Memory B cell (primary cell): ENCODE results near the gene WDR54.

ENCODE experiments used
- ATAC-seq: fragments of 150-1000 bp; cut with Tn5 transposase; 2 replicates; pipeline ENCODE4 v1.10.0; 2021; ENCODE audit warnings: low read depth, mild to moderate bottlenecking, moderate library complexity
- DNase-seq, 2 donors: peaks; one replicate each; pipeline ENCODE4 v3.0.0; 2022; ENCODE audit warnings: low spot score in 2 of 2
- H3K27ac Mint-ChIP-seq: one replicate; pipeline ENCODE4 v1.8.0; 2022; ENCODE audit warnings: mild to moderate bottlenecking, moderate library complexity, mixed read lengths
- H3K27me3 Mint-ChIP-seq: one replicate; pipeline ENCODE4 v1.8.0; 2022; ENCODE audit warnings: mixed read lengths
- H3K36me3 Mint-ChIP-seq: one replicate; pipeline ENCODE4 v1.8.0; 2022; ENCODE audit warnings: mild to moderate bottlenecking, mixed read lengths
- H3K4me1 Mint-ChIP-seq: one replicate; pipeline ENCODE4 v1.8.0; 2022; ENCODE audit warnings: mixed read lengths
- H3K4me3 Mint-ChIP-seq: one replicate; pipeline ENCODE4 v1.8.0; 2022; ENCODE audit warnings: mild to moderate bottlenecking, moderate library complexity, mixed read lengths
- H3K9me3 Mint-ChIP-seq: one replicate; pipeline ENCODE4 v1.8.0; 2022; ENCODE audit warnings: mixed read lengths

The WDR54 gene

GRCh38 chr2:74390606-74391005 lies 30.9 kb upstream of the WDR54 start:
- Mint-ChIP-seq H3K27ac (no peak overlapping the region), H3K36me3 (no peaks in the 10 kb centered on the region), H3K27me3 (peaks cover 3% of the 10 kb centered on the region), H3K4me3 (peak overlapping the region; percentile 41), H3K4me1 (peaks cover 3% of the 10 kb centered on the region), H3K9me3 (no peaks in the 10 kb centered on the region)
- no peak for ATAC-seq
- no peak for DNase-seq

- no peaks in the 10 kb centered on the region for H3K9me3 Mint-ChIP-seq
- peak overlapping the region; percentile 100 for H3K27ac Mint-ChIP-seq
- peaks cover 3% of the 10 kb centered on the region for H3K27me3 Mint-ChIP-seq
- ATAC-seq (no peak), DNase-seq (no peak)
- H3K4me1 Mint-ChIP-seq, result peaks cover 3% of the 10 kb centered on the region
- H3K36me3 Mint-ChIP-seq, result no peaks in the 10 kb centered on the region
- peak overlapping the region; percentile 97 for H3K4me3 Mint-ChIP-seq
Observed at GRCh38 chr2:74391209-74391579, 30.3 kb upstream of the WDR54 start.

- DNase-seq, result peak; percentile 98 to 99
- Mint-ChIP-seq H3K36me3 (no peaks in the 10 kb centered on the region), H3K9me3 (no peaks in the 10 kb centered on the region), H3K27ac (peak overlapping the region; percentile 100), H3K27me3 (peaks cover 3% of the 10 kb centered on the region), H3K4me3 (peak overlapping the region; percentile 97), H3K4me1 (peaks cover 3% of the 10 kb centered on the region)
- peak; percentile 84 for ATAC-seq
Observed at GRCh38 chr2:74391580-74392448, 29.7 kb upstream of the WDR54 start.

- Mint-ChIP-seq H3K9me3 (no peaks in the 10 kb centered on the region), H3K36me3 (no peaks in the 10 kb centered on the region), H3K4me1 (peaks cover 3% of the 10 kb centered on the region), H3K27me3 (peaks cover 3% of the 10 kb centered on the region), H3K27ac (no peak overlapping the region), H3K4me3 (no peak overlapping the region)
- ATAC-seq (no peak), DNase-seq (no peak)
Observed at GRCh38 chr2:74392449-74392743, 29.1 kb upstream of the WDR54 start.

- Mint-ChIP-seq H3K27ac (no peak overlapping the region), H3K9me3 (no peaks in the 10 kb centered on the region), H3K4me3 (no peak overlapping the region), H3K36me3 (no peaks in the 10 kb centered on the region), H3K4me1 (peaks cover 3% of the 10 kb centered on the region), H3K27me3 (peaks cover 3% of the 10 kb centered on the region)
- ATAC-seq (no peak), DNase-seq (no peak)
Observed at GRCh38 chr2:74393525-74393924, 28.0 kb upstream of the WDR54 start.

GRCh38 chr2:74396149-74396548 lies 25.4 kb upstream of the WDR54 start:
- no peak for ATAC-seq
- Mint-ChIP-seq H3K36me3 (no peaks in the 10 kb centered on the region), H3K27me3 (peaks cover 3% of the 10 kb centered on the region)

GRCh38 chr2:74399785-74400184 lies 21.7 kb upstream of the WDR54 start:
- H3K36me3 Mint-ChIP-seq, result no peaks in the 10 kb centered on the region
- H3K4me1 Mint-ChIP-seq, result no peaks in the 10 kb centered on the region
- H3K27ac Mint-ChIP-seq, result no peak overlapping the region
- H3K4me3 Mint-ChIP-seq, result no peak overlapping the region
- ATAC-seq (peak; percentile 65), DNase-seq (peak in 1 of 2 donors; percentile 23)
- H3K27me3 Mint-ChIP-seq, result peaks cover 3% of the 10 kb centered on the region
- no peaks in the 10 kb centered on the region for H3K9me3 Mint-ChIP-seq

More at GRCh38 chr2:74396149-74396548, 25.4 kb upstream of the WDR54 start:
- no peaks in the 10 kb centered on the region for H3K9me3 Mint-ChIP-seq
- no peak overlapping the region for H3K27ac Mint-ChIP-seq
- DNase-seq, result no peak
- no peak overlapping the region for H3K4me3 Mint-ChIP-seq
- H3K4me1 Mint-ChIP-seq, result peaks cover under 1% of the 10 kb centered on the region

- Mint-ChIP-seq H3K4me3 (no peak overlapping the region), H3K27ac (no peak overlapping the region), H3K4me1 (peaks cover 7% of the 10 kb centered on the region), H3K9me3 (no peaks in the 10 kb centered on the region), H3K36me3 (no peaks in the 10 kb centered on the region), H3K27me3 (no peaks in the 10 kb centered on the region)
- DNase-seq (no peak), ATAC-seq (no peak)
Observed at GRCh38 chr2:74401891-74402290, 19.6 kb upstream of the WDR54 start.

- no peak for DNase-seq
- Mint-ChIP-seq H3K4me3 (no peak overlapping the region), H3K27me3 (peaks cover 3% of the 10 kb centered on the region), H3K4me1 (peaks cover 7% of the 10 kb centered on the region), H3K9me3 (no peaks in the 10 kb centered on the region), H3K27ac (peak overlapping the region; percentile 51), H3K36me3 (peaks cover 2% of the 10 kb centered on the region)
- peak; percentile 97 for ATAC-seq
Observed at GRCh38 chr2:74406035-74406434, 15.5 kb upstream of the WDR54 start.

- DNase-seq (no peak), ATAC-seq (no peak)
- Mint-ChIP-seq H3K4me1 (peaks cover 7% of the 10 kb centered on the region), H3K36me3 (peaks cover 2% of the 10 kb centered on the region), H3K9me3 (no peaks in the 10 kb centered on the region), H3K4me3 (no peak overlapping the region), H3K27me3 (peaks cover 3% of the 10 kb centered on the region), H3K27ac (peak overlapping the region; percentile 39)
Observed at GRCh38 chr2:74407682-74408081, 13.8 kb upstream of the WDR54 start.

GRCh38 chr2:74413001-74413698 lies 8.4 kb upstream of the WDR54 start:
- Mint-ChIP-seq H3K9me3 (no peaks in the 10 kb centered on the region), H3K27ac (peak overlapping the region; percentile 36), H3K4me3 (no peak overlapping the region), H3K27me3 (peaks cover 3% of the 10 kb centered on the region), H3K36me3 (peaks cover 2% of the 10 kb centered on the region), H3K4me1 (peaks cover 18% of the 10 kb centered on the region)
- no peak for DNase-seq
- no peak for ATAC-seq

- H3K4me3 Mint-ChIP-seq, result peak overlapping the region; percentile 82
- DNase-seq, result no peak
- H3K27ac Mint-ChIP-seq, result peak overlapping the region; percentile 35
- no peaks in the 10 kb centered on the region for H3K9me3 Mint-ChIP-seq
- no peaks in the 10 kb centered on the region for H3K27me3 Mint-ChIP-seq
- H3K36me3 Mint-ChIP-seq, result no peaks in the 10 kb centered on the region
- ATAC-seq, result no peak
- H3K4me1 Mint-ChIP-seq, result peaks cover 18% of the 10 kb centered on the region
Observed at GRCh38 chr2:74414441-74414840, 7.1 kb upstream of the WDR54 start.

- DNase-seq (peak in 1 of 2 donors; percentile 42), ATAC-seq (peak; percentile 59)
- no peaks in the 10 kb centered on the region for H3K9me3 Mint-ChIP-seq
- H3K4me3 Mint-ChIP-seq, result peak overlapping the region; percentile 82
- H3K27me3 Mint-ChIP-seq, result no peaks in the 10 kb centered on the region
- H3K4me1 Mint-ChIP-seq, result peaks cover 18% of the 10 kb centered on the region
- H3K36me3 Mint-ChIP-seq, result no peaks in the 10 kb centered on the region
- peak overlapping the region; percentile 20 for H3K27ac Mint-ChIP-seq
Observed at GRCh38 chr2:74414881-74415761, 6.4 kb upstream of the WDR54 start.
